IPS DF 4.7 (cell line): Measurements from ENCODE around the gene RENBP.

Source experiments
- DNase-seq: peaks from one replicate; pipeline ENCODE4 v3.0.0-alpha.2; 2013; ENCODE audit warnings: low spot score; ENCODE audit errors: extremely low read depth

RENBP gene

GRCh38 chrX:153971124-153971449 lies 26.6 kb upstream of the RENBP start:
- DNase-seq = no peak

- DNase-seq = no peak
These were observed 26.1 kb upstream of the RENBP start for GRCh38 chrX:153970357-153971123.

- no peak for DNase-seq
These were observed 25.5 kb upstream of the RENBP start for GRCh38 chrX:153969904-153970356.

GRCh38 chrX:153969125-153969903 lies 24.9 kb upstream of the RENBP start:
- no peak for DNase-seq

GRCh38 chrX:153968754-153969124 lies 24.3 kb upstream of the RENBP start:
- DNase-seq = no peak

GRCh38 chrX:153968255-153968654 lies 23.8 kb upstream of the RENBP start:
- no peak for DNase-seq

- no peak for DNase-seq
These were observed 23.2 kb upstream of the RENBP start for GRCh38 chrX:153967536-153968224.

GRCh38 chrX:153966841-153967535 lies 22.5 kb upstream of the RENBP start:
- no peak for DNase-seq

GRCh38 chrX:153966283-153966688 lies 21.8 kb upstream of the RENBP start:
- no peak for DNase-seq

GRCh38 chrX:153965406-153965805 lies 21.0 kb upstream of the RENBP start:
- DNase-seq = no peak

- DNase-seq = no peak
These were observed 19.7 kb upstream of the RENBP start for GRCh38 chrX:153964105-153964504.

- DNase-seq = no peak
These were observed 19.1 kb upstream of the RENBP start for GRCh38 chrX:153963546-153963945.

GRCh38 chrX:153961292-153961691 lies 16.8 kb upstream of the RENBP start:
- no peak for DNase-seq

- DNase-seq = no peak
These were observed 16.3 kb upstream of the RENBP start for GRCh38 chrX:153960786-153961185.

GRCh38 chrX:153960077-153960476 lies 15.6 kb upstream of the RENBP start:
- no peak for DNase-seq

GRCh38 chrX:153959649-153960048 lies 15.2 kb upstream of the RENBP start:
- DNase-seq = no peak

- DNase-seq = no peak
These were observed 14.2 kb upstream of the RENBP start for GRCh38 chrX:153958605-153959004.

- DNase-seq = no peak
These were observed 12.8 kb upstream of the RENBP start for GRCh38 chrX:153957224-153957623.

GRCh38 chrX:153956044-153956907 lies 11.8 kb upstream of the RENBP start:
- DNase-seq = no peak

- DNase-seq = no peak
These were observed 10.8 kb upstream of the RENBP start for GRCh38 chrX:153955228-153955732.
